Tibial nerve (tissue), 4 donors: Measurements from ENCODE around the gene GPR152.

Experiments used
- EP300 ChIP-seq, 2 donors: sonication (generic); formaldehyde crosslinking; IDR thresholded peaks; one replicate each; pipeline ENCODE4 v1.6.1; 2017; ENCODE audit warnings: antibody characterized with exemption in 2 of 2, mild to moderate bottlenecking in 1 of 2
- POLR2A ChIP-seq, 2 donors: fragments of 450-650 bp; IDR thresholded peaks; one replicate each; pipeline ENCODE4 v1.6.1; 2017; ENCODE audit warnings: antibody characterized with exemption in 2 of 2, mild to moderate bottlenecking in 2 of 2, moderate library complexity in 2 of 2
- TF ChIP-seq, protein P1 (sequence below), 5 experiments: fragments of 200-600 bp in 3 of 5; fragments of 450-650 bp in 2 of 5; sonication (generic) in 3 of 5; IDR thresholded peaks; one replicate each; pipeline ENCODE4 v1.5.1; 2016 to 2019; ENCODE audit warnings: antibody characterized with exemption in 5 of 5, mild to moderate bottlenecking in 3 of 5, moderate library complexity in 2 of 5

DNA sequence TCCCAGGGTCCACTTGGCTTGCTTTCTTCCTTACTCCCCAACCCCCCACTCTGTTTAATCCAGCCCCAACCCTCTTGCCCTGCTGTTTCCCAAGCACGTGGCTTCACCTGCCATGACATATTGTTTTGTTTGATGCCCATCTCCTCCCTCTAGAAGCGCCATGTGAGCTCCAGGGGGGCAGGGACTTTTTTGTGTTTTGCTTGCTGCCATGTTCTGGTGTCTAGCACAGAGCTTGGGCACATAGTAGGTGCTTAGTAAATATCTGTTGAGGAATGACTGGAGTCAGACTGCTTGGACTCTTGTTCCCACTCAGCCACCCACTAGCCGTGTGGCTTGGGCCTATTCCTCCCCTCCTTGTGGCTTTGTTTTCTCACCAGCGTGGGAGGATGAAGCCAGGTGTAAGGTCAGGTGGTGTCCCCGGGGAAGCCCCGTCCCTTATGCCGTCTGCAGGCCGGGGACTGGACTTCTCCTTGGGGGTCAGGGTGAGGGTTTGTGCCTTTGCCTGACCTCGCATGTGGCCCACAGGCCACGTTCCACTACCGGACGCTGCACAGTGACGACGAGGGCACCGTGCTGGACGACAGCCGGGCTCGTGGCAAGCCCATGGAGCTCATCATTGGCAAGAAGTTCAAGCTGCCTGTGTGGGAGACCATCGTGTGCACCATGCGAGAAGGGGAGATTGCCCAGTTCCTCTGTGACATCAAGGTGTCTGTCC lies 34.1 kb upstream of the GPR152 start:
- TF ChIP-seq, protein P1, sequence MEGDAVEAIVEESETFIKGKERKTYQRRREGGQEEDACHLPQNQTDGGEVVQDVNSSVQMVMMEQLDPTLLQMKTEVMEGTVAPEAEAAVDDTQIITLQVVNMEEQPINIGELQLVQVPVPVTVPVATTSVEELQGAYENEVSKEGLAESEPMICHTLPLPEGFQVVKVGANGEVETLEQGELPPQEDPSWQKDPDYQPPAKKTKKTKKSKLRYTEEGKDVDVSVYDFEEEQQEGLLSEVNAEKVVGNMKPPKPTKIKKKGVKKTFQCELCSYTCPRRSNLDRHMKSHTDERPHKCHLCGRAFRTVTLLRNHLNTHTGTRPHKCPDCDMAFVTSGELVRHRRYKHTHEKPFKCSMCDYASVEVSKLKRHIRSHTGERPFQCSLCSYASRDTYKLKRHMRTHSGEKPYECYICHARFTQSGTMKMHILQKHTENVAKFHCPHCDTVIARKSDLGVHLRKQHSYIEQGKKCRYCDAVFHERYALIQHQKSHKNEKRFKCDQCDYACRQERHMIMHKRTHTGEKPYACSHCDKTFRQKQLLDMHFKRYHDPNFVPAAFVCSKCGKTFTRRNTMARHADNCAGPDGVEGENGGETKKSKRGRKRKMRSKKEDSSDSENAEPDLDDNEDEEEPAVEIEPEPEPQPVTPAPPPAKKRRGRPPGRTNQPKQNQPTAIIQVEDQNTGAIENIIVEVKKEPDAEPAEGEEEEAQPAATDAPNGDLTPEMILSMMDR (IDR thresholded peaks at IDR 0.05): no peak
- TF ChIP-seq POLR2A (IDR thresholded peaks at IDR 0.05) (no peak), EP300 (IDR thresholded peaks at IDR 0.05) (no peak)
